Naive B cell (primary cell): Measurements from ENCODE around the gene GABARAP. TPM values are rescaled to one million over a fixed set of nuclear protein-coding genes. Genes with fewer than 3 reads are reported as not detected.
A peak's percentile ranks its signal among the peaks of the same experiment; 100 is the strongest.

Source experiments
- ATAC-seq, 2 donors: fragments of 150-1000 bp; cut with Tn5 transposase; 2 replicates each; pipeline ENCODE4 v1.10.0; 2021; ENCODE audit warnings: low read depth in 2 of 2, mild to moderate bottlenecking in 2 of 2, moderate library complexity in 2 of 2
- DNase-seq: peaks from one replicate; pipeline ENCODE4 v3.0.0; 2022
- H3K27ac Mint-ChIP-seq, 6 donors: one replicate each; pipeline ENCODE4 v1.8.0; 2020 to 2022; ENCODE audit warnings: mild to moderate bottlenecking in 6 of 6, mixed read lengths in 6 of 6, moderate library complexity in 5 of 6, inconsistent platforms in 2 of 6
- H3K27me3 Mint-ChIP-seq, 3 donors: one replicate each; pipeline ENCODE4 v1.8.0; 2021 to 2022; ENCODE audit warnings: mixed read lengths in 3 of 3, mild to moderate bottlenecking in 1 of 3
- H3K36me3 Mint-ChIP-seq, 2 donors: one replicate each; pipeline ENCODE4 v1.8.0; 2020 to 2022; ENCODE audit warnings: mixed read lengths in 2 of 2, inconsistent platforms in 1 of 2, mild to moderate bottlenecking in 1 of 2
- H3K4me1 Mint-ChIP-seq, 3 donors: one replicate each; pipeline ENCODE4 v1.8.0; 2020 to 2022; ENCODE audit warnings: mixed read lengths in 3 of 3, inconsistent platforms in 1 of 3, mild to moderate bottlenecking in 1 of 3, moderate library complexity in 1 of 3
- H3K4me3 Mint-ChIP-seq, 8 donors: one replicate each; pipeline ENCODE4 v1.8.0; 2020 to 2022; ENCODE audit warnings: mild to moderate bottlenecking in 8 of 8, mixed read lengths in 8 of 8, moderate library complexity in 8 of 8, inconsistent platforms in 2 of 8
- H3K9me3 Mint-ChIP-seq, 7 donors: one replicate each; pipeline ENCODE4 v1.8.0; 2020 to 2022; ENCODE audit warnings: mixed read lengths in 7 of 7, mild to moderate bottlenecking in 5 of 7, inconsistent platforms in 2 of 7, moderate library complexity in 1 of 7
- polyA plus RNA-seq, 6 donors: library from polyadenylated mRNA; unstranded; fragments of 300-500 nt; fragmentation: Illumina TruSeq; gene quantifications; one replicate each; pipeline ENCODE4 v1.2.3, GENCODE V29; 2021; ENCODE audit warnings: low read depth in 6 of 6

Gene GABARAP
- polyA plus RNA-seq, 6 donors from 2014 or later, result 833 to 1,381 (median 1,181) TPM

DNA sequence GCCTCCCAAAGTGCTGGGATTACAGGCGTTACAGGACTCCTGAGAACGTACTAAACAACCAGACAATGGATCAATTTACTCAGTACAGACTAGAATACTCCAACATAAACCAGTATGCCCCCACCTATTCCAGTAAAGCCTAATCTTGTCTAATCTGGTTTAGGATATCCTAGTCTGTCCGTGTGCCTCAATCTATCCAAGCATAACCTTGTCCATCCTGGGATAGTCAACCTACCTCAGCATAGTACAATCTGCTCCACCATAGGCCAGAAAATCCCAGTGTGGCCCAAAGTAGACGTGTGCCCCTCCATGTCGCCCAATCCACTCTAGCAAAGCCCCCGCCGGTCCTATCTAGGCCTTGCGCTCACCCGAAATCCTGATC, 8.6 kb downstream of the GABARAP start:
- H3K4me1 Mint-ChIP-seq, result peaks cover 51 to 56% (median 52%) of the 10 kb centered on the region in 3 donors
- peaks cover 0 to 8% of the 10 kb centered on the region in 2 donors for H3K36me3 Mint-ChIP-seq
- peak in 1 of 2 donors; percentile 2 for ATAC-seq

GRCh38 chr17:7232114-7232513, 10.1 kb downstream of the GABARAP start:
- Mint-ChIP-seq H3K4me3 (peak overlapping the region in 3 of 8 donors; percentile 8 to 23 (median 12)), H3K9me3 (no peaks in the 10 kb centered on the region), H3K27me3 (no peaks in the 10 kb centered on the region), H3K27ac (peak overlapping the region in 1 of 6 donors; percentile 12), H3K4me1 (peaks cover 43 to 53% (median 48%) of the 10 kb centered on the region in 3 donors), H3K36me3 (peaks cover 0 to 14% of the 10 kb centered on the region in 2 donors)
- no peak for DNase-seq
- no peak for ATAC-seq

More for the DNA sequence above, 8.6 kb downstream of the GABARAP start:
- Mint-ChIP-seq H3K9me3 (no peaks in the 10 kb centered on the region), H3K27me3 (no peaks in the 10 kb centered on the region), H3K27ac (peak overlapping the region in 5 of 6 donors; percentile 81 to 97 (median 92)), H3K4me3 (peak overlapping the region; percentile 84 to 97 (median 92))
- DNase-seq, result no peak

DNA sequence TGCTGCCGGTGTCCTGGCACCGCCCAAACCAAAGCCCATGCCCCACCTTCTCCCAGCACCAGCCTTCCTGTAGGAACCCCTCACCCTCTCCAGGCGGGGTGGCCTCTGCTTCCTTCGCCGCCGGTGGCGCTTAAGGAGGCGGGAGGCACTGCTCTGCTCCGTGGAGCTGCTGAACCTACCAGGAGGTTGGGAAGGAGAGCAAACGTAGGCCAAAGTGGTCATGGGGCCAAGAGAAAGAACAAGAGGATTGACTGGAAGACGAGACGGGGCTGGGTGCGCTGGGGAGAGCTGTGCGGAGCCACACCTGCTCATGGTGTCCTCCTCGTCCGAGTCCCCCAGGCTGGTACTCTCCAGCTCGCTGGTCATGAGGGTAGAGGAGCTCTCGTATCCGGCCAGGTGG, 12.7 kb downstream of the GABARAP start:
- ATAC-seq (no peak), DNase-seq (no peak)
- peaks cover 0 to 9% of the 10 kb centered on the region in 2 donors for H3K36me3 Mint-ChIP-seq
- no peak overlapping the region for H3K4me3 Mint-ChIP-seq
- no peak overlapping the region for H3K27ac Mint-ChIP-seq
- H3K27me3 Mint-ChIP-seq, result no peaks in the 10 kb centered on the region
- no peaks in the 10 kb centered on the region for H3K9me3 Mint-ChIP-seq
- H3K4me1 Mint-ChIP-seq, result peaks cover 23 to 26% (median 25%) of the 10 kb centered on the region in 3 donors

DNA sequence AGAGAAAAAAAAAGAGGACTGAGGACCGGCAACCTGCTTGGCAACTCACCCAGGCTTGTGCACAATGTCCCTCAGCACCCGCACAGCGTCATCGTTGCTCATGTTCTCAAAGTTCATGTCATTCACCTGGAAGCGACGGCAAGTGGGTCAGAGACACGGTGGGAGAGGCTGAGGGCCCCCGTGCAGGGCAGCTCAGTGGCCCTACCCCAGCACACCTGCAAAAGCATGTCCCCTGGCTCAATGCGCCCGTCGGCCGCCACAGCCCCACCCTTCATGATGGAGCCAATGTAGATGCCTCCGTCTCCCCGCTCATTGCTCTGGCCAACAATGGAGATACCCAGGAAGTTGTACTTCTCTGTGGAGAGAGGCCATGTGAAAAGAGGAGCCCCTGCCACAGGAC, 13.3 kb downstream of the GABARAP start:
- Mint-ChIP-seq H3K4me1 (peaks cover 21% of the 10 kb centered on the region in 3 donors), H3K9me3 (no peaks in the 10 kb centered on the region), H3K4me3 (no peak overlapping the region), H3K36me3 (peaks cover 0 to 9% of the 10 kb centered on the region in 2 donors), H3K27ac (no peak overlapping the region), H3K27me3 (no peaks in the 10 kb centered on the region)
- ATAC-seq (no peak), DNase-seq (no peak)

- H3K4me3 Mint-ChIP-seq, result peak overlapping the region in 1 of 8 donors; percentile 6
- peaks cover 3 to 6% (median 6%) of the 10 kb centered on the region in 3 donors for H3K4me1 Mint-ChIP-seq
- no peak for DNase-seq
- peaks cover 0 to 9% of the 10 kb centered on the region in 2 donors for H3K36me3 Mint-ChIP-seq
- no peaks in the 10 kb centered on the region for H3K9me3 Mint-ChIP-seq
- ATAC-seq, result no peak
- H3K27me3 Mint-ChIP-seq, result no peaks in the 10 kb centered on the region
- no peak overlapping the region for H3K27ac Mint-ChIP-seq
Observed at GRCh38 chr17:7226721-7227710, 15.2 kb downstream of the GABARAP start.

- Mint-ChIP-seq H3K36me3 (peaks cover 0 to 9% of the 10 kb centered on the region in 2 donors), H3K27ac (no peak overlapping the region), H3K9me3 (no peaks in the 10 kb centered on the region), H3K27me3 (no peaks in the 10 kb centered on the region), H3K4me3 (no peak overlapping the region), H3K4me1 (peaks cover 6 to 14% (median 8%) of the 10 kb centered on the region in 3 donors)
- DNase-seq, result no peak
- ATAC-seq, result no peak
Observed at GRCh38 chr17:7225711-7226331, 16.4 kb downstream of the GABARAP start.

DNA sequence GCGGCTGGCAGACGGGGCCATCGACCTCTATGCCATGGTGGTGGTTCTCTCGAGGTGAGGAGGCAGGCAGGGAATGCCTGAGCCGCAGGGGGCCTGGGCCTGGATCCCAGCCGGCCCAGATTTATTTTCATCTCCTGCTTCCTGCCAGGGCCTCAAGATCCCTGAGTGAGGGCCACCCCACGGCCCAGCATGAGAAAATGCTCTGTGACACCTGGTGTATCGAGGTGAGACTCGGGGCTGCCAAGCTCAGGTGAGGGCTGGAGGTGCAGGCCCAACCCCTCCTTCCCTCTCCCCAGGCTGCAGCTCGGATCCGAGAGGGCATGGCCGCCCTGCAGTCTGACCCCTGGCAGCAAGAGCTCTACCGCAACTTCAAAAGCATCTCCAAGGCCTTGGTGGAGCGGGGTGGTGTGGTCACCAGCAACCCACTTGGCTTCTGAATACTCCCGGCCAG, 17.6 kb downstream of the GABARAP start:
- Mint-ChIP-seq H3K36me3 (peaks cover 0 to 9% of the 10 kb centered on the region in 2 donors), H3K27me3 (no peaks in the 10 kb centered on the region), H3K27ac (no peak overlapping the region), H3K4me3 (peak overlapping the region in 1 of 8 donors; percentile 42), H3K4me1 (peaks cover 14 to 23% (median 14%) of the 10 kb centered on the region in 3 donors), H3K9me3 (no peaks in the 10 kb centered on the region)
- no peak for ATAC-seq
- no peak for DNase-seq

DNA sequence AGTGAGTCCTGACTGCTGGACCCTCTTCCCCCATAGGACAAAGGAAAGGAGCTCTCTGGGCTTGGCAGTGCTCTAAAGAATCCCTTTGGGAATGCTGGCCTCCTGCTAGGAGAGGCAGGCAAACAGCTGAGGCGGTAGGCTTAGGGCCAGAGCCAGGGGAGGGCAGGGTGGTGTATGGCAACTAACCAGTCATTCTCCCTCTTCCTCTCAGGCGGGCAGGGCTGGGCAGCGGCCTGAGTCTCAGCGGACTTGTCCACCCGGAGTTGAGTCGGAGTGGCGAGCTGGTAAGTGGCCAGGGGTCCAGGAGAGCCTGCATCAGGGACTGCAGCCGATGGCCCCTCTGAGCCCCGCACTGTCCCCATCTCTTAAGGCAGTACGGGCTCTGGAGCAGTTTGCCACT, 18.1 kb downstream of the GABARAP start:
- H3K36me3 Mint-ChIP-seq, result peaks cover 0 to 9% of the 10 kb centered on the region in 2 donors
- no peaks in the 10 kb centered on the region for H3K27me3 Mint-ChIP-seq
- no peak for DNase-seq
- no peak overlapping the region for H3K27ac Mint-ChIP-seq
- peaks cover 18 to 28% (median 20%) of the 10 kb centered on the region in 3 donors for H3K4me1 Mint-ChIP-seq
- peak overlapping the region in 1 of 8 donors; percentile 6 for H3K4me3 Mint-ChIP-seq
- no peak for ATAC-seq
- H3K9me3 Mint-ChIP-seq, result no peaks in the 10 kb centered on the region

DNA sequence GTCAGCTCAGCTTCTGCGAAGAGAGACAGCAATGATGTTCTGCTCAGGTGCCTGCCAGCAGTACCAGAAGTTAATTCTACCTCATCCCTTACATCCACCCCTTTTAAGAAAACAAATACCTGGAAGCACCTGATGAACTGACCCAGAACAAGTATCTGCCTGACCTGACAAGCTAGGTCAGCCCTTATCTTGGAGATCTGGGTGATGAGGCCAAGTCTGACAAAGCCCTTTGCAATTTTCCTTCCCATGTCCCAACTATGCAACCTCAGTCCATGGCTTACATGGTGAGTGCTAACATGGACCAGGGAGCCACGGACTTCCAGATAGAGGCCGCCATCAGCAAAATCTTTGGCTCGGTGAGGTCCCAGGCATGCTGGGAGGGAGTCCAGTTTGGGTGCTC, 18.9 kb downstream of the GABARAP start:
- DNase-seq, result no peak
- peaks cover 0 to 9% of the 10 kb centered on the region in 2 donors for H3K36me3 Mint-ChIP-seq
- ATAC-seq, result no peak
- H3K4me3 Mint-ChIP-seq, result no peak overlapping the region
- no peaks in the 10 kb centered on the region for H3K9me3 Mint-ChIP-seq
- H3K27me3 Mint-ChIP-seq, result no peaks in the 10 kb centered on the region
- peak overlapping the region in 1 of 6 donors; percentile 6 for H3K27ac Mint-ChIP-seq
- peaks cover 22 to 36% (median 26%) of the 10 kb centered on the region in 3 donors for H3K4me1 Mint-ChIP-seq

GRCh38 chr17:7222972-7223292, 19.3 kb downstream of the GABARAP start:
- ATAC-seq (no peak), DNase-seq (no peak)
- H3K27me3 Mint-ChIP-seq, result no peaks in the 10 kb centered on the region
- peaks cover 22 to 40% (median 31%) of the 10 kb centered on the region in 3 donors for H3K4me1 Mint-ChIP-seq
- peaks cover 0 to 4% of the 10 kb centered on the region in 2 donors for H3K36me3 Mint-ChIP-seq
- H3K9me3 Mint-ChIP-seq, result no peaks in the 10 kb centered on the region
- H3K27ac Mint-ChIP-seq, result no peak overlapping the region
- H3K4me3 Mint-ChIP-seq, result peak overlapping the region in 1 of 8 donors; percentile 38

- peak overlapping the region in 3 of 8 donors; percentile 59 to 91 (median 74) for H3K4me3 Mint-ChIP-seq
- H3K27ac Mint-ChIP-seq, result no peak overlapping the region
- H3K9me3 Mint-ChIP-seq, result no peaks in the 10 kb centered on the region
- DNase-seq (no peak), ATAC-seq (no peak)
- H3K27me3 Mint-ChIP-seq, result no peaks in the 10 kb centered on the region
- peaks cover 26 to 45% (median 36%) of the 10 kb centered on the region in 3 donors for H3K4me1 Mint-ChIP-seq
- no peaks in the 10 kb centered on the region for H3K36me3 Mint-ChIP-seq
Observed at GRCh38 chr17:7222093-7222971, 19.9 kb downstream of the GABARAP start.

GRCh38 chr17:7221278-7222092, 20.8 kb downstream of the GABARAP start:
- H3K4me1 Mint-ChIP-seq, result peaks cover 27 to 50% (median 41%) of the 10 kb centered on the region in 3 donors
- H3K27ac Mint-ChIP-seq, result peak overlapping the region in 4 of 6 donors; percentile 62 to 91 (median 78)
- ATAC-seq (no peak), DNase-seq (no peak)
- H3K4me3 Mint-ChIP-seq, result peak overlapping the region; percentile 74 to 97 (median 92)
- no peaks in the 10 kb centered on the region for H3K36me3 Mint-ChIP-seq
- no peaks in the 10 kb centered on the region for H3K27me3 Mint-ChIP-seq
- no peaks in the 10 kb centered on the region for H3K9me3 Mint-ChIP-seq
